ENCODE results near the gene ATXN3. TPM values are rescaled to one million over a fixed set of nuclear protein-coding genes. Genes with fewer than 3 reads are reported as not detected.

The ATXN3 gene
- total RNA-seq, 1 experiment from 2014 or later: 14.6 TPM

GRCh38 chr14:92153581-92153980 is 47.2 kb upstream of the ATXN3 start:
- POLR2A ChIA-PET: no interaction called here
- Histone ChIP-seq H3K36me3 (ENCODE audit: control insufficient read depth, insufficient read depth, low read length) (peaks cover 19% of the 10 kb centered on the region), H3K27ac (ENCODE audit: low read length) (peak overlapping the region; percentile 34; the same call in 1 of the 2 replicates), H3K4me1 (ENCODE audit: control insufficient read depth, insufficient read depth, low read length) (peaks cover 5% of the 10 kb centered on the region), H3K9me3 (ENCODE audit: control insufficient read depth, insufficient read depth, low read depth, low read length) (no peaks in the 10 kb centered on the region), H3K4me3 (ENCODE audit: low read depth in 2 of 2, low read length in 2 of 2) (no peak overlapping the region), H3K27me3 (ENCODE audit: control insufficient read depth, insufficient read depth, low read length) (no peaks in the 10 kb centered on the region)
- ATAC-seq: no peak
- CTCF ChIA-PET: no interaction called here
- BruUV-seq (replicated peaks): no TSS peak
- in situ Hi-C loops (cut with HindIII; ENCODE audit: low pct_unique_long_range_greater_than_20kb, low sequenced_read_pairs): no loop called here
- TF ChIP-seq TCF7L2 (IDR thresholded peaks at IDR 0.05; ENCODE audit: low read depth, low read length) (no peak), CTCF (IDR thresholded peaks at IDR 0.05) (no peak), SIN3A (IDR thresholded peaks at IDR 0.05; ENCODE audit: borderline replicate concordance, insufficient read depth, low read depth, low read length) (no peak), POLR2AphosphoS5 (IDR thresholded peaks at IDR 0.05; ENCODE audit: low read depth, low read length) (no peak), REST (IDR thresholded peaks at IDR 0.05; ENCODE audit: insufficient read depth in 1 of 2, low read depth in 2 of 2, low read length in 1 of 2) (no peak)
- intact Hi-C loops (cut with micrococcal nuclease; ENCODE audit: unreplicated experiment): no loop called here
- no peak for DNase-seq (ENCODE audit: low read depth, low spot score)

GRCh38 chr14:92144708-92145107 is 38.3 kb upstream of the ATXN3 start:
- Histone ChIP-seq H3K27ac (ENCODE audit: low read length) (no peak overlapping the region), H3K36me3 (ENCODE audit: control insufficient read depth, insufficient read depth, low read length) (peaks cover 32% of the 10 kb centered on the region), H3K9me3 (ENCODE audit: control insufficient read depth, insufficient read depth, low read depth, low read length) (no peaks in the 10 kb centered on the region), H3K4me3 (ENCODE audit: low read depth in 2 of 2, low read length in 2 of 2) (no peak overlapping the region), H3K27me3 (ENCODE audit: control insufficient read depth, insufficient read depth, low read length) (no peaks in the 10 kb centered on the region), H3K4me1 (ENCODE audit: control insufficient read depth, insufficient read depth, low read length) (no peaks in the 10 kb centered on the region)
- TF ChIP-seq SIN3A (IDR thresholded peaks at IDR 0.05; ENCODE audit: borderline replicate concordance, insufficient read depth, low read depth, low read length) (no peak), CTCF (IDR thresholded peaks at IDR 0.05) (no peak), TCF7L2 (IDR thresholded peaks at IDR 0.05; ENCODE audit: low read depth, low read length) (no peak), POLR2AphosphoS5 (IDR thresholded peaks at IDR 0.05; ENCODE audit: low read depth, low read length) (no peak), REST (IDR thresholded peaks at IDR 0.05; ENCODE audit: insufficient read depth in 1 of 2, low read depth in 2 of 2, low read length in 1 of 2) (no peak)
- no peak for DNase-seq (ENCODE audit: low read depth, low spot score)
- in situ Hi-C loops (cut with HindIII; ENCODE audit: low pct_unique_long_range_greater_than_20kb, low sequenced_read_pairs): no loop called here
- ChIA-PET CTCF (no interaction called here), POLR2A (interaction anchor here (0.6 kb wide), 1 partner anchor 22 kb away, joined by 6 read pairs; no protein-coding TSS in a partner anchor)
- no peak for ATAC-seq
- no TSS peak for BruUV-seq (replicated peaks)
- intact Hi-C loops (cut with micrococcal nuclease; ENCODE audit: unreplicated experiment): no loop called here

All from Panc1 (cell line).